IPS-18c (cell line): ENCODE data around the gene PRKAG2.

Experiments used
- H3K4me3 ChIP-seq: 2 replicates; pipeline ENCODE4 v1.7.0; 2013; ENCODE audit warnings: low read depth, mild to moderate bottlenecking, low read length, moderate library complexity; ENCODE audit not compliant: insufficient read depth
- H3K9me3 ChIP-seq: one replicate; pipeline ENCODE4 v1.6.1; 2013; ENCODE audit warnings: mild to moderate bottlenecking, low read length, moderate library complexity; ENCODE audit not compliant: control insufficient read depth, insufficient read depth

Gene PRKAG2

GRCh38 chr7:151707105-151707469 lies 169.8 kb downstream of the PRKAG2 start:
- Histone ChIP-seq H3K4me3 (no peak overlapping the region), H3K9me3 (no peaks in the 10 kb centered on the region)

DNA sequence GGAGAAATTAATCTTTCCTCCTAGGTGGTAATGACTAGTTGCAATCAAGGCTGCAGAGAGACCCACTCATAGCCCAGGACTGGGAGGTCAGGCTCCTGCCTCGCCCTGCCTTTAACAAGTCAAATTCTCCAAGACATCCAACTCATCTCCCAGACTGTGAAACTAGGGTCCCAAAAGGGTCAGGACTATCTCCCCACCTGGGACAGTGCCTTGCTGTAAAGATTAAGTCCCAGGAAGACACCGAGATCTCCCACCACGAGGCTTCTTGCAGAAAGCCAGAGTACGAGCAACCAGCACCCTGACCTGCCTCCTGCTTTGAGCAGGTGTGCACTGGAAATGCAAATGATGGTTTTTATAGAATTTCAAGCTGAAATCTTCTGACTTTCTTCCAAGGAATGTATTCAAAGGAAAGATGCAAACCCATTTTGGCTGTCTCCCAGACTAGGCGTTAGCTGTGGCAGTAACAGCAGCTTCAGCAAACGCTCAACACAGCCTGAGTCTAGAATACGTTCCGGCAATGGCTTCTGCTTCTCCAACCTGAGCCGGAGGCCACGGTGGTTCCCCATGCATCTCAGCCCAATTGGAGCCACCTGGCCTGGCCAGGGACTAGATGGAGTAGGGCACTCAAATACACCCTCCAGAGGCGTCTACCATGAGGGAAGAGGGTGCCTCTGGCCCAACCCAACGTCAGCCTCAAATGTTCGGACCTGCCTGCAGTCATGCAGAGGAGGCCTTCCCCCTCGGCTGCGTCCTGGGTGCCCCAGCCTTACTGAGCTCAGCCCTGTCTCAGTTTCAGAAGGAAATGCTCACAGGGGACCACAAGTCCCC lies 170.4 kb downstream of the PRKAG2 start:
- Histone ChIP-seq H3K9me3 (no peaks in the 10 kb centered on the region), H3K4me3 (no peak overlapping the region)

GRCh38 chr7:151705636-151706276 lies 171.2 kb downstream of the PRKAG2 start:
- Histone ChIP-seq H3K4me3 (no peak overlapping the region), H3K9me3 (no peaks in the 10 kb centered on the region)

DNA sequence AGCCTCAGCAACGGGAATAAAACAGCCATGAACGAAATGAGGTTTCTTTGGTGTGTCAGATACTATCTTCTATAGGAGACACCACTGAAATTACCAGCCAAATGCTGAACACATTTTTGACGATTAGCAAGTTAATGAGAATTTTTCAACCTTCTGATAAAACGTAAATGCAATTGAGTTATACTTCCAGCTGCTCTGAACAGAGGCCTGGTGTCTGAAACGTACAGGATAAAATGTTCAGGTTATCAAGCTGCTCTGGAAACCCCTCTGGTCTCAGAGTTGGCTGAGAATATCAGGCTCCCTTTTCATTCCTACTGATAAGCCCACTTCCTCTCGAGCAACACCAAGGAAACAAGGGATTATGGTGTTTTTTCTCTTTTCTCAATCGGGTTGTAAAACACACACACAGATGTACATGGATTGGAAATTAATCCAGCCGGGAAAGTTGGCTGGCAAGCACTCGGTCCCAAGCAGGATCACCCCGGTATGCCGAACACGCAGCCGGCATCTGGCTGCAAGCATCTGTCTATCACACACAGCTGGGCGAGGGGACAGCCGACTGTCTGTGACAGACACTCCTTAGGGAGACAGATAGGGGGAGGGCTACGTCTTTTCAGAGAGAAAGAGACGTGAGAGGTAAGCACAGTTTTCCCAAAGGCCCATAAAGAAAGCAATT lies 171.8 kb downstream of the PRKAG2 start:
- no peak overlapping the region for H3K4me3 ChIP-seq
- no peaks in the 10 kb centered on the region for H3K9me3 ChIP-seq

GRCh38 chr7:151704299-151704959 lies 172.5 kb downstream of the PRKAG2 start:
- Histone ChIP-seq H3K9me3 (no peaks in the 10 kb centered on the region), H3K4me3 (no peak overlapping the region)

- Histone ChIP-seq H3K4me3 (no peak overlapping the region), H3K9me3 (no peaks in the 10 kb centered on the region)
Observed at GRCh38 chr7:151702961-151703360, 174.0 kb downstream of the PRKAG2 start.

DNA sequence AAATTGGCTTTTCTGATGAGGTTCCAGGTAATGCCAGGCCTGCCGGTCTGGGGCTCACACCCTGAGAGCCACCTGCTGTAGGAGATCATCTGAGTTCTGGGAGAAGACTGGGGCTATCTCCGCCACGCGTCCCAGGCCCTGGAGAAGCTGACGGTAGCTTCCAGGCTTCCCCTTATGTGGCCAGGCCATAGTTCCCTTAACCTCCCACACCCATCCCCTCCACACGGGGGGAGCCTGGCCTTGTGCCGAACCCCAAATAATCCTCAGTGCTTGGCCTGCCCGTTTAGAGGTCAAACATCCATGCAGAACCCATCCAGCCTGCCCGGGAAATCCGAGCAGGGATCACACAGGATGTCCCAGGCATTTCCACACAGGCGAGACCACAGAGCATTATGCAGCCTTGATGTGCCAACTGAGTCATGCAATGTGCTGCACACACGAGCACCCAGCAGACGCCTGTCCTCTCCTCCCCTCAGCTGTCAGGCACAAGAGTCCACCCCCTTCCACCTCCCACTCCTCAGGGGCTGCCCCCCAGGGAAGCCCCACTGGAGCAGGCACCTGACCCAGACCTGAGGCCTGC lies 176.2 kb downstream of the PRKAG2 start:
- H3K4me3 ChIP-seq: no peak overlapping the region
- no peaks in the 10 kb centered on the region for H3K9me3 ChIP-seq

DNA sequence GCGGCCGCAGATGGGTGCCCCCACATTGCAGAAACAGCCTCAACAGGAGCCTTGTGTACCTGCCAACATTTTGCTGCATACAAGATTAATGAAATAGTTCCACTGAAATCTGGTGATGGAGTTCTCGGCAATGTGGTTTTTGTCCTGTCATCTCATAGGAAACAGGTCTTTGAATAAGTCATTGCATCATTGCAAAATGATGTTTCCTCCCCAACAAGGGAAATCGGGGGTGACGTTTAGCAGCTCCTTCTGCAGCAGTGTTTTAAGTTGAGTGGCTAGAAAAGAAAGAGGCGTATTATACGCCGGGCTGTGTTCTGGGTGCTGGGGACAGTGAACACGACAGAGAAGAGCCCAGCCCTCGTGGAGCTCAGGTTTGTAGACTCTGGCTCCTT lies 177.0 kb downstream of the PRKAG2 start:
- Histone ChIP-seq H3K4me3 (no peak overlapping the region), H3K9me3 (no peaks in the 10 kb centered on the region)

GRCh38 chr7:151699147-151699927 lies 177.6 kb downstream of the PRKAG2 start:
- H3K9me3 ChIP-seq: no peaks in the 10 kb centered on the region
- H3K4me3 ChIP-seq: no peak overlapping the region

GRCh38 chr7:151697942-151698341 lies 179.0 kb downstream of the PRKAG2 start:
- H3K9me3 ChIP-seq: no peaks in the 10 kb centered on the region
- no peak overlapping the region for H3K4me3 ChIP-seq

DNA sequence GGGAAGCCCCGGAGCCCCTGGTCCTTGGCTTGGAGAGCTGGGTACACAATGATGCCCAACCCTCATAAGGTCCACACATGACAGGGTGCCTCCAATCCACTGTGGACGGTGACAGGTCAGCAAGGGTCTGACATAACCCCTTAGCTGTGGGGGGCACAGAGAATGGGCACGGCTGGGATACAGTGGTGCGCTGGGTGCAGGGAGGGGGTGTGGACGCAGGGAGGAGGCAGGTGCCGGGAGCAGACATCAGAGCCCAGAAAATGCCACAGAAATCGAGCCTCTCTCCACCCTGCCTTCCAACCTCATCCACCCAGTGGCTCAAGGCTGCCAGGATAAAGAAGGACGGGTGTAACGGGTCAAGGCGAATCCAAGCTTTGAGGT lies 179.4 kb downstream of the PRKAG2 start:
- no peak overlapping the region for H3K4me3 ChIP-seq

DNA sequence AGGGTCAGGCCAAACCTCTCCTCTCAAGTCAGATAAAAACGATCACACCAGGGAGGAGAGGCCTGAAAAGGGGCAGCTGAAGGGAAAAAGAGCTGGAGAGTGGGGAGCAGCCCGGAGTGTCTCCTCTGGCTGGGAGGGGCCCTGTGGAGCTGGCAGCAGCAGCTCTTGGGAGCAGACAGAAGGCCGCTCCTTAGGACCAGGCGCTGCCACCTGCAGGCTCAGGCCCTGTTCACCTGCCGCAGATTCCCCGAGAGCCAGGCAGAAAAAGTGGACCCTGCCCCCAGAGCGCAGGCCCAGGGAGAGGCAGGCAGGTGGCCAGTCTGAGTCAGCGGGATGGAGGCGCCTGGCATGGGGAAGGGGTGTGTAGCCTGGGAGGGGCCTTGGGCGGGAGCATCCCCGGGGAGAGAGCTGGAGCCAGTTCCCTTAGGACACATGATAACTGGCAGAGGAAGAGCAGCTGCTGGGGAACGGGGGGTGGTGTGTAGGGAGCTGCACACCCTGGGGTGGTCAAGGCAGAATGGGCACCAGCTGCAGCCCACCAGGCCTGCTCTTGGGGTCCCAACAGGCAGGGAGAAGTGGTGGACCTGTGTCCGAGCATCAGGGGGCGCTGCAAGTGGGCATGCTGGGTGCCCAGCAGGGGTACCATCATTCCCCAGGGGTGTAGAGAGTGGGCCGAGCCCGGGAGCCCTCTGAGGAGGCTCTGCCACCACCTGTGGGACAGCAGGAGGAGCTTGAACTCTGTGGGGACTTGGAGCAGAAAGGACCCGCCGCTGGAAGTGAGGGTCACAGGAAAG lies 180.0 kb downstream of the PRKAG2 start:
- H3K9me3 ChIP-seq: peaks cover 3% of the 10 kb centered on the region
- H3K4me3 ChIP-seq: no peak overlapping the region

More for the DNA sequence above, 179.4 kb downstream of the PRKAG2 start:
- H3K9me3 ChIP-seq: peaks cover 3% of the 10 kb centered on the region

DNA sequence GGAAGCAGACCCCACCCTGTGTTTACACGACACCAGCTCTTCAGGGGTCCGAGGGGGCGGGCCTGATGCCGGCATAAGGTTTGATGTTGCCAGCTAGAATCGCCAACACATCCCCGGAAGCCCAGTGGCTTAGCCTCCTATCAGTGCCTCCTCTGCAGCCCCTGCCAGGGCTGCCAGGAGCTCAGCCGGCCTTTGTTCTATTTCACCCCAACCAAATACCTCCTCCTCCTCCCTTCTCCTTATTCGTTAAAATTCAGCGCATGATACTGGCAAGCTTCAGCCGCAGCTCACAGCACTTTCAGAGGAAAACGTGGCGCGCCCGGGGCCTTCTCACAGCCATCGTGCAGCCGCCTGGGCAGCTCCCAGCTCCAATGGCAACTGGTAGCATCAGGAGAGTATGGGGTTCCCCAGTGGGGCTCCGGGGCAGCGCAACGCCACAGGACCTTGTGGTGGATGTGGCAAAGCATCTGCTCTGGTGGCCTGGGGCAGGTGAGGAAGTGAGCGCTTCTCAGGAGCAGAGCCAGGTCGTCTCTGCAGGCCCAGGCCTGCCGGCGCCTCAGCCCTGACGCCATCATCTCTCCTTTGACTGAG lies 180.9 kb downstream of the PRKAG2 start:
- H3K9me3 ChIP-seq: peaks cover 3% of the 10 kb centered on the region
- no peak overlapping the region; the same call in 1 of the 2 replicates for H3K4me3 ChIP-seq

GRCh38 chr7:151694828-151695580 lies 181.9 kb downstream of the PRKAG2 start:
- peaks cover 3% of the 10 kb centered on the region for H3K9me3 ChIP-seq
- no peak overlapping the region for H3K4me3 ChIP-seq

GRCh38 chr7:151694441-151694827 lies 182.5 kb downstream of the PRKAG2 start:
- peaks cover 3% of the 10 kb centered on the region for H3K9me3 ChIP-seq
- H3K4me3 ChIP-seq: no peak overlapping the region
